Progenitor cell of endocrine pancreas (in vitro differentiated cells): Measurements from ENCODE around the gene HRK. TPM values are rescaled to one million over a fixed set of nuclear protein-coding genes. Genes with fewer than 3 reads are reported as not detected.
"Not testable (repeated sequence)": the region's sequence is repeated elsewhere in the genome, so short reads cannot be mapped to it uniquely, and the experiment has no call there.

ENCODE experiments used
- DNase-seq: peaks from one replicate; pipeline ENCODE4 v3.0.0; 2021; ENCODE audit warnings: low spot score; ENCODE audit not compliant: unreplicated experiment
- H3K27ac Mint-ChIP-seq: 2 replicates; pipeline ENCODE4 v1.8.0; 2021; ENCODE audit warnings: mild to moderate bottlenecking, moderate library complexity, mixed read lengths
- H3K27me3 Mint-ChIP-seq: 2 replicates; pipeline ENCODE4 v1.8.0; 2021; ENCODE audit warnings: mixed read lengths
- H3K36me3 Mint-ChIP-seq: 2 replicates; pipeline ENCODE4 v1.8.0; 2022; ENCODE audit warnings: mixed read lengths; ENCODE audit not compliant: insufficient read depth
- H3K4me1 Mint-ChIP-seq: 2 replicates; pipeline ENCODE4 v1.8.0; 2021; ENCODE audit warnings: low read depth, mixed read lengths
- H3K4me3 Mint-ChIP-seq: 2 replicates; pipeline ENCODE4 v1.8.0; 2021; ENCODE audit warnings: low read depth, mild to moderate bottlenecking, moderate library complexity, mixed read lengths
- H3K9me3 Mint-ChIP-seq: 2 replicates; pipeline ENCODE4 v1.8.0; 2021; ENCODE audit warnings: low read depth, mixed read lengths
- total RNA-seq: library from RNA; stranded (reverse); gene quantifications from 2 replicates; pipeline ENCODE4 v1.2.1, GENCODE V29; 2021
- TF ChIP-seq, protein P1 (sequence below): fragments of 200-600 bp; sonication (generic); IDR thresholded peaks from one replicate; pipeline ENCODE4 v1.5.0; 2021; ENCODE audit warnings: antibody characterized with exemption, mild to moderate bottlenecking; ENCODE audit not compliant: unreplicated experiment

HRK gene
- total RNA-seq, 1 donor from 2014 or later, result 5.5 TPM

GRCh38 chr12:116820064-116820656, 61.1 kb downstream of the HRK start:
- DNase-seq, result no peak
- H3K4me3 Mint-ChIP-seq, result peak overlapping the region; percentile 49
- H3K36me3 Mint-ChIP-seq, result peaks cover 5% of the 10 kb centered on the region
- H3K4me1 Mint-ChIP-seq, result peaks cover 6% of the 10 kb centered on the region
- H3K27me3 Mint-ChIP-seq, result no peaks in the 10 kb centered on the region
- H3K9me3 Mint-ChIP-seq, result no peaks in the 10 kb centered on the region
- peak overlapping the region; percentile 70 for H3K27ac Mint-ChIP-seq
- TF ChIP-seq, protein P1, sequence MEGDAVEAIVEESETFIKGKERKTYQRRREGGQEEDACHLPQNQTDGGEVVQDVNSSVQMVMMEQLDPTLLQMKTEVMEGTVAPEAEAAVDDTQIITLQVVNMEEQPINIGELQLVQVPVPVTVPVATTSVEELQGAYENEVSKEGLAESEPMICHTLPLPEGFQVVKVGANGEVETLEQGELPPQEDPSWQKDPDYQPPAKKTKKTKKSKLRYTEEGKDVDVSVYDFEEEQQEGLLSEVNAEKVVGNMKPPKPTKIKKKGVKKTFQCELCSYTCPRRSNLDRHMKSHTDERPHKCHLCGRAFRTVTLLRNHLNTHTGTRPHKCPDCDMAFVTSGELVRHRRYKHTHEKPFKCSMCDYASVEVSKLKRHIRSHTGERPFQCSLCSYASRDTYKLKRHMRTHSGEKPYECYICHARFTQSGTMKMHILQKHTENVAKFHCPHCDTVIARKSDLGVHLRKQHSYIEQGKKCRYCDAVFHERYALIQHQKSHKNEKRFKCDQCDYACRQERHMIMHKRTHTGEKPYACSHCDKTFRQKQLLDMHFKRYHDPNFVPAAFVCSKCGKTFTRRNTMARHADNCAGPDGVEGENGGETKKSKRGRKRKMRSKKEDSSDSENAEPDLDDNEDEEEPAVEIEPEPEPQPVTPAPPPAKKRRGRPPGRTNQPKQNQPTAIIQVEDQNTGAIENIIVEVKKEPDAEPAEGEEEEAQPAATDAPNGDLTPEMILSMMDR, result no peak

GRCh38 chr12:116818948-116819832, 62.1 kb downstream of the HRK start:
- peaks cover 2% of the 10 kb centered on the region for H3K36me3 Mint-ChIP-seq

DNA sequence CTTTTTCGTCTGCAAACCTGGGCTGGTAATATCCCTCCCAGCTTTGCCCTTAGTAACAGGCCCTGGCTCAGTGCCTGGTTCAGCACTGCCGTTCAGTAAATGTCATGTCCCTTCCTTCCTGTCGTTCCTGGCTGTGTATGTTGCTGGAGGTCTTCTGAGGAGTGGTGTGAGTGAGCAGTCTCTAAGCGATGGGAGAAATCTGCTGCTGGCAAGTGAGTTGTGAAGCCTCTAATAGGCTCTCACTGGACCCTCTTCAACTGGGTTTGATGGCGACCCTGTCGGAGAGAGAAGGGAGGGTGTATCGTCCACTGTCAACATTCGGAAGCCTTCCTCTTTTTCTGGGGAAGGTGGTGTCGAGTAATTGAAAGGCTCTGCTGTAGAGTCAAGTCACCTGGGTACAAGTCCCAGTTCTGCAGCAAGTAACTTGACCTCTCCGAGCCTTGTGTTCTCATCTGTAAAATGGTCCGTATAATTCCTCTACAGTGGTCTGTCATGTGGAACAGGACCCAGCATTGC, 62.8 kb downstream of the HRK start:
- Mint-ChIP-seq H3K4me1 (peaks cover 6% of the 10 kb centered on the region), H3K27me3 (no peaks in the 10 kb centered on the region), H3K4me3 (peak overlapping the region; percentile 92), H3K27ac (peak overlapping the region; percentile 100), H3K9me3 (no peaks in the 10 kb centered on the region), H3K36me3 (no peaks in the 10 kb centered on the region)
- TF ChIP-seq, protein P1, result no peak
- no peak for DNase-seq

More at GRCh38 chr12:116818948-116819832, 62.1 kb downstream of the HRK start:
- Mint-ChIP-seq H3K27ac (peak overlapping the region; percentile 100), H3K9me3 (no peaks in the 10 kb centered on the region), H3K4me1 (peaks cover 6% of the 10 kb centered on the region), H3K27me3 (no peaks in the 10 kb centered on the region), H3K4me3 (peak overlapping the region; percentile 92)
- DNase-seq, result peak; percentile 88
- TF ChIP-seq, protein P1, result no peak

GRCh38 chr12:116814766-116815165, 66.5 kb downstream of the HRK start:
- H3K27me3 Mint-ChIP-seq, H3K4me3 Mint-ChIP-seq, H3K36me3 Mint-ChIP-seq, H3K4me1 Mint-ChIP-seq, DNase-seq, H3K27ac Mint-ChIP-seq, H3K9me3 Mint-ChIP-seq: not testable (repeated sequence)

DNA sequence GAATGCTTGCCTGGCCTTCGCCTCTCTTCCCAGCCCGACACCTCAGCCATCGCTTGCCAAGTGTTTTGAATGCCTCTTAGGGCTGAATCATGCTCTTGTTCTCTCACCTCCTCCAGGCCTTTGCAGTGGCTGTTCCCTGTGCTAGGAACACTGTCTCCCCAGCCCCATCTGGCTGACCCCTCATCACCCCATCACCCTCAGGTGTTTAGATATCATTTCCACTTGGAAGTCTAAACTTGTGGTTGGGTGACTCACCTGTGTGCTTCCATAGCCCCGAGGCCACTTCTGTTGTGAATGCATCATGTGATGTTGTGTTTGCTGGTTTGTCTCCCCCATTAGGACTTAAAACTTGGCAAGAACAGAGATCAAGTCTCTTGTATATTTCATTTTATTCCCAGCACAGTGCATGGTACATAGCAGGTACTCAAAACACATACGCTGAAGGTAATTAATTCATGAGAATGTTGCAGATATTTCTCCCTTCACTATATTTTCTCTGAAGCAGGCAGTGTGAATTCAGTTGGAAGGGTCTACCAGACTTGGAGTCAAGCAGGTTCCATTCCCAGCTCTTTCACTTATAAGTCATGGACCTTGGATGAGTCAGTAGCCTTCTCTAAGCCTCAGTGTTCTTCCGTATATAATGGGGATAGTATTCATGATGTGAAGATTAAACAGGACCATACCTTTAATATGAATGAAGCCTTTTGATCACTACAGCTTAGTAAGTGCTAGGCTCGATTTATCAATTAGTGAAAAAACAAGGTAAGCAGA, 67.8 kb downstream of the HRK start:
- Mint-ChIP-seq H3K36me3 (no peaks in the 10 kb centered on the region), H3K4me1 (peaks cover 4% of the 10 kb centered on the region), H3K27me3 (no peaks in the 10 kb centered on the region), H3K27ac (no peak overlapping the region), H3K4me3 (no peak overlapping the region), H3K9me3 (no peaks in the 10 kb centered on the region)
- TF ChIP-seq, protein P1, result no peak
- no peak for DNase-seq
